SJCRH30 (cell line): ENCODE data around the gene SUPT5H. TPM values are rescaled to one million over a fixed set of nuclear protein-coding genes. Genes with fewer than 3 reads are reported as not detected.

Source experiments
- DNase-seq, 2 experiments: peaks; one replicate each; pipeline ENCODE4 v3.0.0-alpha.2; 2015 to 2020
- H3K27ac ChIP-seq: fragments of 250-450 bp; sonication (Bioruptor Pico); 2 replicates; pipeline ENCODE4 v1.5.1; 2020; ENCODE audit warnings: mild to moderate bottlenecking, moderate library complexity
- H3K27me3 ChIP-seq: fragments of 250-450 bp; sonication (Bioruptor Pico); 2 replicates; pipeline ENCODE4 v1.5.1; 2020; ENCODE audit warnings: mild to moderate bottlenecking, moderate library complexity
- H3K36me3 ChIP-seq: fragments of 250-450 bp; sonication (Bioruptor Pico); 2 replicates; pipeline ENCODE4 v1.5.1; 2020; ENCODE audit warnings: mild to moderate bottlenecking, moderate library complexity
- H3K4me1 ChIP-seq: fragments of 250-450 bp; sonication (Bioruptor Pico); 2 replicates; pipeline ENCODE4 v1.5.1; 2020; ENCODE audit warnings: mild to moderate bottlenecking, moderate library complexity
- H3K4me3 ChIP-seq: fragments of 250-450 bp; sonication (Bioruptor Pico); 2 replicates; pipeline ENCODE4 v1.5.1; 2020; ENCODE audit warnings: mild to moderate bottlenecking, moderate library complexity
- H3K9me3 ChIP-seq: fragments of 250-450 bp; sonication (Bioruptor Pico); replicated peaks from 2 replicates; pipeline ENCODE4 v1.5.1; 2020; ENCODE audit warnings: mild to moderate bottlenecking, moderate library complexity
- total RNA-seq: library from RNA; depleted of rRNA; stranded (reverse); fragments of >200 nt; shearing (Covaris generic); gene quantifications from 2 replicates; pipeline ENCODE4 v1.2.3, GENCODE V29; 2014

The SUPT5H gene
- total RNA-seq, 1 experiment from 2014 or later, result 106 TPM

- Histone ChIP-seq H3K4me3 (no peak overlapping the region), H3K36me3 (no peaks in the 10 kb centered on the region), H3K9me3 (no peaks in the 10 kb centered on the region), H3K4me1 (peaks cover 3% of the 10 kb centered on the region; the same call in 1 of the 2 replicates), H3K27me3 (peaks cover 15% of the 10 kb centered on the region), H3K27ac (no peak overlapping the region)
- DNase-seq, result no peak
Observed at GRCh38 chr19:39500543-39500942, 55.2 kb downstream of the SUPT5H start.

GRCh38 chr19:39501340-39501739, 56.0 kb downstream of the SUPT5H start:
- no peak overlapping the region for H3K4me3 ChIP-seq
- H3K27me3 ChIP-seq, result peaks cover 22% of the 10 kb centered on the region
- DNase-seq, result no peak
- H3K9me3 ChIP-seq, result no peaks in the 10 kb centered on the region
- H3K36me3 ChIP-seq, result no peaks in the 10 kb centered on the region
- H3K27ac ChIP-seq, result no peak overlapping the region
- H3K4me1 ChIP-seq, result peaks cover 3% of the 10 kb centered on the region; the same call in 1 of the 2 replicates

- peaks cover 26% of the 10 kb centered on the region for H3K27me3 ChIP-seq
Observed at GRCh38 chr19:39502640-39503417, 57.4 kb downstream of the SUPT5H start.

GRCh38 chr19:39506598-39506943, 61.2 kb downstream of the SUPT5H start:
- H3K27me3 ChIP-seq, result peaks cover 21% of the 10 kb centered on the region
- peak overlapping the region; percentile 63 for H3K4me3 ChIP-seq
- DNase-seq, result no peak

More at GRCh38 chr19:39502640-39503417, 57.4 kb downstream of the SUPT5H start:
- Histone ChIP-seq H3K9me3 (no peaks in the 10 kb centered on the region), H3K27ac (no peak overlapping the region), H3K36me3 (no peaks in the 10 kb centered on the region), H3K4me1 (peaks cover 7% of the 10 kb centered on the region; the same call in 1 of the 2 replicates), H3K4me3 (no peak overlapping the region)
- DNase-seq, result no peak

GRCh38 chr19:39506944-39507714, 61.7 kb downstream of the SUPT5H start:
- peak overlapping the region; percentile 63 for H3K4me3 ChIP-seq
- peaks cover 21% of the 10 kb centered on the region for H3K27me3 ChIP-seq
- peaks cover 6% of the 10 kb centered on the region; the same call in 1 of the 2 replicates for H3K4me1 ChIP-seq
- H3K27ac ChIP-seq, result no peak overlapping the region
- DNase-seq, result peak; percentile 80 to 87
- H3K9me3 ChIP-seq, result no peaks in the 10 kb centered on the region
- H3K36me3 ChIP-seq, result no peaks in the 10 kb centered on the region

More at GRCh38 chr19:39506598-39506943, 61.2 kb downstream of the SUPT5H start:
- H3K9me3 ChIP-seq, result no peaks in the 10 kb centered on the region
- no peak overlapping the region for H3K27ac ChIP-seq
- H3K36me3 ChIP-seq, result no peaks in the 10 kb centered on the region
- H3K4me1 ChIP-seq, result peaks cover 6% of the 10 kb centered on the region; the same call in 1 of the 2 replicates

GRCh38 chr19:39507715-39508364, 62.5 kb downstream of the SUPT5H start:
- Histone ChIP-seq H3K27ac (no peak overlapping the region), H3K27me3 (peaks cover 21% of the 10 kb centered on the region), H3K9me3 (no peaks in the 10 kb centered on the region), H3K4me1 (peaks cover 6% of the 10 kb centered on the region; the same call in 1 of the 2 replicates), H3K4me3 (peak overlapping the region; percentile 63), H3K36me3 (no peaks in the 10 kb centered on the region)
- DNase-seq, result no peak

- H3K4me3 ChIP-seq, result no peak overlapping the region
- no peaks in the 10 kb centered on the region for H3K9me3 ChIP-seq
- peaks cover 24% of the 10 kb centered on the region for H3K27me3 ChIP-seq
- H3K36me3 ChIP-seq, result no peaks in the 10 kb centered on the region
- H3K27ac ChIP-seq, result no peak overlapping the region
- no peak for DNase-seq
- peaks cover 6% of the 10 kb centered on the region; the same call in 1 of the 2 replicates for H3K4me1 ChIP-seq
Observed at GRCh38 chr19:39508629-39509028, 63.2 kb downstream of the SUPT5H start.

- Histone ChIP-seq H3K9me3 (no peaks in the 10 kb centered on the region), H3K4me1 (peaks cover 6% of the 10 kb centered on the region; the same call in 1 of the 2 replicates), H3K27me3 (peaks cover 27% of the 10 kb centered on the region), H3K27ac (no peak overlapping the region), H3K4me3 (no peak overlapping the region), H3K36me3 (no peaks in the 10 kb centered on the region)
- DNase-seq, result no peak
Observed at GRCh38 chr19:39509233-39509632, 63.9 kb downstream of the SUPT5H start.

GRCh38 chr19:39512988-39513387, 67.6 kb downstream of the SUPT5H start:
- Histone ChIP-seq H3K27ac (no peak overlapping the region), H3K4me3 (no peak overlapping the region), H3K27me3 (peaks cover 30% of the 10 kb centered on the region), H3K4me1 (peaks cover 6% of the 10 kb centered on the region; the same call in 1 of the 2 replicates), H3K9me3 (no peaks in the 10 kb centered on the region), H3K36me3 (no peaks in the 10 kb centered on the region)
- DNase-seq, result no peak

GRCh38 chr19:39514840-39515550, 69.6 kb downstream of the SUPT5H start, which contains the start of gene SELENOV:
Gene SELENOV, plus strand, starts transcription at chr19:39515139. Its CDS starts 74 bp downstream, at chr19:39515213.
- peak; percentile 79 to 86 for DNase-seq
- H3K4me3 ChIP-seq, result peak within 1 kb of the TSS; percentile 55
- H3K27ac ChIP-seq, result no peak within 1 kb of the TSS
- H3K9me3 ChIP-seq, result no peaks in the 10 kb centered on the region
- H3K36me3 ChIP-seq, result no peaks in the 10 kb centered on the region
- peaks cover 5% of the 10 kb centered on the region; the same call in 1 of the 2 replicates for H3K4me1 ChIP-seq
- H3K27me3 ChIP-seq, result peaks cover 25% of the 10 kb centered on the region

GRCh38 chr19:39515551-39516191, 70.3 kb downstream of the SUPT5H start:
- H3K4me3 ChIP-seq, result peak overlapping the region; percentile 55
- no peaks in the 10 kb centered on the region for H3K36me3 ChIP-seq
- peaks cover 25% of the 10 kb centered on the region for H3K27me3 ChIP-seq
- peaks cover 5% of the 10 kb centered on the region; the same call in 1 of the 2 replicates for H3K4me1 ChIP-seq
- H3K9me3 ChIP-seq, result no peaks in the 10 kb centered on the region
- no peak overlapping the region for H3K27ac ChIP-seq
- no peak for DNase-seq

- H3K4me1 ChIP-seq, result peaks cover 5% of the 10 kb centered on the region; the same call in 1 of the 2 replicates
- no peaks in the 10 kb centered on the region for H3K9me3 ChIP-seq
- no peaks in the 10 kb centered on the region for H3K36me3 ChIP-seq
- H3K4me3 ChIP-seq, result peak overlapping the region; percentile 55
- no peak overlapping the region for H3K27ac ChIP-seq
- no peak for DNase-seq
- H3K27me3 ChIP-seq, result peaks cover 25% of the 10 kb centered on the region
Observed at GRCh38 chr19:39516270-39516669, 70.9 kb downstream of the SUPT5H start.

GRCh38 chr19:39517432-39517831, 72.0 kb downstream of the SUPT5H start:
- Histone ChIP-seq H3K27me3 (peaks cover 25% of the 10 kb centered on the region), H3K36me3 (no peaks in the 10 kb centered on the region), H3K27ac (no peak overlapping the region), H3K4me3 (no peak overlapping the region), H3K9me3 (no peaks in the 10 kb centered on the region), H3K4me1 (peaks cover 5% of the 10 kb centered on the region; the same call in 1 of the 2 replicates)
- no peak for DNase-seq
